Osteocyte (in vitro differentiated cells): ENCODE results near the gene MAP2K6. TPM values are rescaled to one million over a fixed set of nuclear protein-coding genes. Genes with fewer than 3 reads are reported as not detected.

ENCODE experiments used
- DNase-seq: peaks from one replicate; pipeline ENCODE4 v3.0.0; 2021; ENCODE audit warnings: mixed read lengths; ENCODE audit not compliant: unreplicated experiment; ENCODE audit errors: extremely low spot score
- H3K27ac Mint-ChIP-seq: one replicate; pipeline ENCODE4 v1.8.0; 2021; ENCODE audit warnings: mild to moderate bottlenecking, mixed read lengths; ENCODE audit not compliant: unreplicated experiment
- H3K27me3 Mint-ChIP-seq: one replicate; pipeline ENCODE4 v1.8.0; 2021; ENCODE audit warnings: mixed read lengths; ENCODE audit not compliant: unreplicated experiment
- H3K36me3 Mint-ChIP-seq: one replicate; pipeline ENCODE4 v1.8.0; 2021; ENCODE audit warnings: mixed read lengths; ENCODE audit not compliant: unreplicated experiment
- H3K4me1 Mint-ChIP-seq: one replicate; pipeline ENCODE4 v1.8.0; 2021; ENCODE audit warnings: mixed read lengths; ENCODE audit not compliant: unreplicated experiment
- H3K4me3 Mint-ChIP-seq: one replicate; pipeline ENCODE4 v1.8.0; 2021; ENCODE audit warnings: mild to moderate bottlenecking, moderate library complexity, mixed read lengths; ENCODE audit not compliant: unreplicated experiment
- H3K9me3 Mint-ChIP-seq: one replicate; pipeline ENCODE4 v1.8.0; 2021; ENCODE audit warnings: mixed read lengths; ENCODE audit not compliant: unreplicated experiment
- CTCF ChIP-seq: fragments of 200-600 bp; sonication (generic); IDR thresholded peaks from 2 replicates; pipeline ENCODE4 v1.5.0; 2021; ENCODE audit warnings: antibody characterized with exemption, mild to moderate bottlenecking, moderate library complexity
- total RNA-seq: library from RNA; stranded (reverse); gene quantifications from 2 replicates; pipeline ENCODE4 v1.2.1, GENCODE V29; 2021

MAP2K6 gene
- total RNA-seq, 1 donor from 2014 or later = 2.8 TPM

DNA sequence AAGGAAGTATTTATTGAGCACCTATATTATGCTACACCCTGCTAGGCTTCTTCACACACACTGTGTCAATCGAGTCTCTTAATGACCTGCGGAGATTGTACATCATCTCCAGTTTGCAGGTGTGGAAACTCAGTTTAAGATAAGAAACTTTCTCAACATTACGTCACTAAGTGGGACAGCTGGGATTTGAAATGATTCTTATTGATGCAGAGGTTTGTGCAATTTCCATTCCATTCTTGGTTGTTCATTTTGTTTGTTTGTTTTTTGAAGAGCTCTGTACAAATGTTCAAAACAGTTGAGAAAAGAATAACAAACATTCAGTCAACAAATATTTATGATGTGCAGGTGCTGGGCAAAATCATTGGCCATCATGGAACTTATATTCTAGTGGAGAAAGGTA lies 84.8 kb downstream of the MAP2K6 start:
- no peak for DNase-seq
- no peaks in the 10 kb centered on the region for H3K36me3 Mint-ChIP-seq
- TF ChIP-seq CTCF = no peak
- H3K4me3 Mint-ChIP-seq = no peak overlapping the region
- H3K9me3 Mint-ChIP-seq = no peaks in the 10 kb centered on the region
- peaks cover 22% of the 10 kb centered on the region for H3K4me1 Mint-ChIP-seq
- H3K27ac Mint-ChIP-seq = no peak overlapping the region
- no peaks in the 10 kb centered on the region for H3K27me3 Mint-ChIP-seq

- H3K4me1 Mint-ChIP-seq = peaks cover 22% of the 10 kb centered on the region
- no peaks in the 10 kb centered on the region for H3K9me3 Mint-ChIP-seq
- no peak for DNase-seq
- no peak overlapping the region for H3K4me3 Mint-ChIP-seq
- H3K27me3 Mint-ChIP-seq = no peaks in the 10 kb centered on the region
- no peak overlapping the region for H3K27ac Mint-ChIP-seq
- H3K36me3 Mint-ChIP-seq = no peaks in the 10 kb centered on the region
- no peak for TF ChIP-seq CTCF
These were observed 86.5 kb downstream of the MAP2K6 start for GRCh38 chr17:69500911-69501429.

DNA sequence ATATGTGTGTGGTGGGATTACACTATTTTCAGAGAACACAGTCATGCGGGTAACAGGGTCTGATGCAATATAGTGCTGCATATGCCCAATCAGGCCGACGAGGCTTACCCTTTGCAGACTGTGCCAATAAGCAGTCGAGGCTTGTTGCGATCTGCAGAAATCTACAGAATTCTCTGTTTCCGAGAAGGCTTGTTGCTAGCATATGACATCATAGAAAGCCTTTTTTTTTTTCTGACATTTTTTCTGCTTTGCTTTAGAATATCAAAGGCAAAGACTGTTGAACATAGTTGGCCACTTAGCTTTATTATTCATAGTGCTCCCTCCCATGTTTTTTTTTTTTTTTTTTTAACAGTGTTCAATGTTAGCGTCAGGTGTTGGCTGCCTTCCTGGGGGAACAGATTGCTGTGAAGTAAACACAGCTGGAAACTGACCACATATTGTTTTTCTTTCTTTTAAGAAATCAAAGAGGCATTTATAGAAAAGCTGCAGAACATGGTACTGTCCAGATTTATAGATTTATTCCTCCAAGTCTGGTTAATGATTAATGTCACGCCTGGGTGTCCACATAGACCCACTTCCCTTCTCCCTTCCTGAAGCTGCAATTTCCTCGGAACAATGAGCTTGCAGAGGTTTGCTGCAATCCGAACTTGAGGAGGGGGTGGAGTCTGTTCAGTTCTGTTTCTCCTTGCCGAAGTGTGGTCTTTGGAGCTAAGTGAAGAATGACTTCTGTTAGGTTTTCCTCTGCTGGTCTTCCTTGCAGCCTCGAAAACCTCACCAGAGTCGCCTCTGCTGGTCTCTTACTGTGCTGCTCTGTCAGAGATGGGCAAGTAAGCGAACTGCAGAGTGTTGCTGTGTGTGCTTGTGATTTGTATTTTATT lies 87.3 kb downstream of the MAP2K6 start:
- no peaks in the 10 kb centered on the region for H3K9me3 Mint-ChIP-seq
- H3K27me3 Mint-ChIP-seq = no peaks in the 10 kb centered on the region
- no peak for DNase-seq
- H3K4me1 Mint-ChIP-seq = peaks cover 22% of the 10 kb centered on the region
- peak overlapping the region; percentile 62 for H3K4me3 Mint-ChIP-seq
- H3K36me3 Mint-ChIP-seq = no peaks in the 10 kb centered on the region
- peak overlapping the region; percentile 35 for H3K27ac Mint-ChIP-seq
- no peak for TF ChIP-seq CTCF

GRCh38 chr17:69503711-69504110 lies 89.2 kb downstream of the MAP2K6 start:
- H3K36me3 Mint-ChIP-seq = no peaks in the 10 kb centered on the region
- H3K27me3 Mint-ChIP-seq = no peaks in the 10 kb centered on the region
- DNase-seq = no peak
- no peak overlapping the region for H3K4me3 Mint-ChIP-seq
- peaks cover 22% of the 10 kb centered on the region for H3K4me1 Mint-ChIP-seq
- H3K9me3 Mint-ChIP-seq = no peaks in the 10 kb centered on the region
- TF ChIP-seq CTCF = no peak
- H3K27ac Mint-ChIP-seq = no peak overlapping the region

- no peaks in the 10 kb centered on the region for H3K36me3 Mint-ChIP-seq
- no peak overlapping the region for H3K4me3 Mint-ChIP-seq
- no peak for TF ChIP-seq CTCF
- no peaks in the 10 kb centered on the region for H3K9me3 Mint-ChIP-seq
- no peaks in the 10 kb centered on the region for H3K27me3 Mint-ChIP-seq
- DNase-seq = no peak
- no peak overlapping the region for H3K27ac Mint-ChIP-seq
- peaks cover 18% of the 10 kb centered on the region for H3K4me1 Mint-ChIP-seq
These were observed 91.2 kb downstream of the MAP2K6 start for GRCh38 chr17:69505740-69506139.
